IMR-90 (cell line): ENCODE measurements around the gene CGB7. TPM values are rescaled to one million over a fixed set of nuclear protein-coding genes. Genes with fewer than 3 reads are reported as not detected.

Source experiments
- ATAC-seq: fragments of 200-7000 bp; cut with Tn5 transposase; 2 replicates; pipeline ENCODE4 v1.9.1; 2020; ENCODE audit warnings: low read depth, mild to moderate bottlenecking, moderate library complexity
- BruUV-seq: library from RNA; stranded (reverse); fragments of 400-500 nt; replicated peaks from 2 replicates; lab custom pipeline; 2021; lab: Mats Ljungman, UMichigan
- CTCF ChIA-PET: fragments of 300-600 bp; formaldehyde crosslinking; extraction: SDS; loops from one replicate; lab custom pipeline; 2021; ENCODE audit warnings: antibody characterized with exemption; lab: Yijun Ruan, JAX
- POLR2A ChIA-PET: fragments of 300-600 bp; sonication (Branson Sonifier 250); formaldehyde crosslinking; loops from one replicate; lab custom pipeline; 2022; ENCODE audit warnings: antibody characterized with exemption; ENCODE audit not compliant: unreplicated experiment; lab: Charles Lee
- DNase-seq: peaks from one replicate; pipeline ENCODE4 v3.0.0; 2013
- H2AFZ ChIP-seq: replicated peaks from 2 replicates; pipeline ENCODE3; 2013; ENCODE audit warnings: low read length, mild to moderate bottlenecking; ENCODE audit not compliant: poor library complexity
- H2AK5ac ChIP-seq: 2 replicates; pipeline ENCODE4 v1.6.1; 2013; ENCODE audit warnings: low read depth, low read length, inconsistent platforms
- H2AK9ac ChIP-seq: replicated peaks from 2 replicates; pipeline ENCODE3; 2013; ENCODE audit warnings: mild to moderate bottlenecking, low read depth, low read length, moderate library complexity; ENCODE audit not compliant: poor library complexity
- H2BK120ac ChIP-seq: 2 replicates; pipeline ENCODE4 v1.6.1; 2013; ENCODE audit warnings: low read depth, low read length, inconsistent platforms
- H2BK15ac ChIP-seq: 3 replicates; pipeline ENCODE4 v1.6.1; 2013; ENCODE audit warnings: low read depth, low read length, inconsistent platforms
- H2BK20ac ChIP-seq: 2 replicates; pipeline ENCODE4 v1.6.1; 2013; ENCODE audit warnings: low read depth, mild to moderate bottlenecking, inconsistent platforms, low read length, moderate library complexity
- H2BK5ac ChIP-seq: 2 replicates; pipeline ENCODE4 v1.6.1; 2013; ENCODE audit warnings: mild to moderate bottlenecking, low read depth, low read length, inconsistent platforms; ENCODE audit not compliant: poor library complexity, severe bottlenecking
- H3K14ac ChIP-seq: replicated peaks from 2 replicates; pipeline ENCODE4 v1.6.1; 2013; ENCODE audit warnings: low read depth, low read length, inconsistent platforms
- H3K18ac ChIP-seq: 2 replicates; pipeline ENCODE4 v1.6.1; 2013; ENCODE audit warnings: low read depth, low read length, control low read depth
- H3K23ac ChIP-seq: 2 replicates; pipeline ENCODE4 v1.6.1; 2013; ENCODE audit warnings: low read depth, low read length, inconsistent platforms
- H3K27ac ChIP-seq: 2 replicates; pipeline ENCODE4 v1.5.1; 2013; ENCODE audit warnings: mild to moderate bottlenecking, control low read depth, low read length; ENCODE audit not compliant: insufficient read depth
- H3K27me3 ChIP-seq: 2 replicates; pipeline ENCODE4 v1.6.1; 2013; ENCODE audit warnings: low read length; ENCODE audit not compliant: control insufficient read depth, insufficient read depth
- H3K36me3 ChIP-seq: 2 replicates; pipeline ENCODE4 v1.6.1; 2013; ENCODE audit warnings: low read length, mixed read lengths; ENCODE audit not compliant: control insufficient read depth, insufficient read depth
- H3K4ac ChIP-seq: 2 replicates; pipeline ENCODE4 v1.6.1; 2013; ENCODE audit warnings: low read depth, low read length, inconsistent platforms
- H3K4me1 ChIP-seq: 2 replicates; pipeline ENCODE4 v1.6.1; 2013; ENCODE audit warnings: low read length, mixed read lengths; ENCODE audit not compliant: control insufficient read depth, insufficient read depth
- H3K4me2 ChIP-seq: 2 replicates; pipeline ENCODE4 v1.6.1; 2013; ENCODE audit warnings: low read depth, mild to moderate bottlenecking, control low read depth, low read length, moderate library complexity
- H3K4me3 ChIP-seq: 2 replicates; pipeline ENCODE4 v1.5.1; 2013; ENCODE audit warnings: low read depth, mild to moderate bottlenecking, control low read depth, low read length, moderate library complexity; ENCODE audit not compliant: insufficient read depth
- H3K56ac ChIP-seq: 2 replicates; pipeline ENCODE4 v1.6.1; 2013; ENCODE audit warnings: low read length, inconsistent platforms; ENCODE audit not compliant: insufficient read depth; ENCODE audit errors: extremely low read depth
- H3K79me1 ChIP-seq, 2 experiments: 2 replicates each; pipeline ENCODE4 v1.6.1; 2013; ENCODE audit warnings: low read length in 2 of 2, inconsistent platforms in 1 of 2, low read depth in 1 of 2
- H3K9ac ChIP-seq: 2 replicates; pipeline ENCODE4 v1.6.1; 2013; ENCODE audit warnings: low read depth, low read length, control low read depth
- H3K9me1 ChIP-seq: 2 replicates; pipeline ENCODE4 v1.6.1; 2013; ENCODE audit warnings: low read length, inconsistent platforms; ENCODE audit not compliant: insufficient read depth
- H3K9me3 ChIP-seq: 2 replicates; pipeline ENCODE4 v1.6.1; 2013; ENCODE audit warnings: low read length; ENCODE audit not compliant: control insufficient read depth, insufficient read depth
- H4K20me1 ChIP-seq: 2 replicates; pipeline ENCODE4 v1.6.1; 2013; ENCODE audit warnings: low read length, inconsistent platforms; ENCODE audit not compliant: insufficient read depth
- H4K5ac ChIP-seq: 2 replicates; pipeline ENCODE4 v1.6.1; 2013; ENCODE audit warnings: mild to moderate bottlenecking, low read depth, low read length, control low read depth
- H4K8ac ChIP-seq, 2 experiments: 2 replicates each; pipeline ENCODE4 v1.6.1; 2013; ENCODE audit warnings: low read depth in 2 of 2, low read length in 2 of 2, control low read depth in 1 of 2, inconsistent platforms in 1 of 2
- H4K91ac ChIP-seq: 2 replicates; pipeline ENCODE4 v1.6.1; 2013; ENCODE audit warnings: low read depth, low read length, inconsistent platforms; ENCODE audit not compliant: insufficient read depth
- BHLHE40 ChIP-seq: fragments of 150-350 bp; IDR thresholded peaks from 2 replicates; pipeline ENCODE4 v1.6.1; 2016; ENCODE audit warnings: mild to moderate bottlenecking, low read depth, low read length
- CHD1 ChIP-seq: IDR thresholded peaks from 2 replicates; pipeline ENCODE4 v1.6.1; 2012; ENCODE audit warnings: low read depth, low read length, improper control_type of control experiment
- CTCF ChIP-seq: conservative IDR thresholded peaks from 2 replicates; pipeline ENCODE4 v1.5.1; 2012; ENCODE audit warnings: mild to moderate bottlenecking, low read depth, low read length, improper control_type of control experiment
- ELK1 ChIP-seq: fragments of 150-350 bp; IDR thresholded peaks from 2 replicates; pipeline ENCODE4 v1.6.1; 2016; ENCODE audit warnings: low read depth, mild to moderate bottlenecking, low read length, moderate library complexity, borderline replicate concordance
- FOS ChIP-seq: fragments of 150-350 bp; IDR thresholded peaks from 2 replicates; pipeline ENCODE4 v1.6.1; 2016; ENCODE audit warnings: low read depth, low read length
- MAZ ChIP-seq: IDR thresholded peaks from 2 replicates; pipeline ENCODE4 v1.6.1; 2012; ENCODE audit warnings: low read depth, mild to moderate bottlenecking, low read length, improper control_type of control experiment, moderate library complexity, borderline replicate concordance
- MXI1 ChIP-seq: IDR thresholded peaks from 2 replicates; pipeline ENCODE4 v1.6.1; 2012; ENCODE audit warnings: low read depth, mild to moderate bottlenecking, low read length, moderate library complexity, borderline replicate concordance
- NFE2L2 ChIP-seq: fragments of 150-350 bp; IDR thresholded peaks from 2 replicates; pipeline ENCODE4 v1.6.1; 2016; ENCODE audit warnings: low read depth, mild to moderate bottlenecking, low read length
- POLR2A ChIP-seq: IDR thresholded peaks from 2 replicates; pipeline ENCODE4 v1.6.1; 2012; ENCODE audit warnings: mild to moderate bottlenecking, low read depth, low read length
- RAD21 ChIP-seq: IDR thresholded peaks from 2 replicates; pipeline ENCODE4 v1.6.1; 2012; ENCODE audit warnings: low read length, improper control_type of control experiment
- RCOR1 ChIP-seq: IDR thresholded peaks from 2 replicates; pipeline ENCODE4 v1.6.1; 2012; ENCODE audit warnings: mild to moderate bottlenecking, low read length, improper control_type of control experiment; ENCODE audit not compliant: insufficient replicate concordance
- RFX5 ChIP-seq: IDR thresholded peaks from 2 replicates; pipeline ENCODE4 v1.8.0; 2012; ENCODE audit warnings: low read depth, mild to moderate bottlenecking, low read length, moderate library complexity
- SMC3 ChIP-seq: fragments of 150-350 bp; IDR thresholded peaks from 2 replicates; pipeline ENCODE4 v1.6.1; 2016; ENCODE audit warnings: low read depth, mild to moderate bottlenecking, antibody characterized with exemption, low read length, moderate library complexity
- USF2 ChIP-seq: fragments of 150-350 bp; IDR thresholded peaks from 2 replicates; pipeline ENCODE4 v1.6.1; 2017; ENCODE audit warnings: mild to moderate bottlenecking, antibody characterized with exemption, low read length, low read depth
- WGBS, 2 experiments: methylation state at CpG; one replicate each; pipeline versions ENCODE4 v1.1.5 to v1.1.7; 2013; ENCODE audit warnings: missing lambda C conversion rate in 2 of 2; ENCODE audit not compliant: insufficient read length in 1 of 2; ENCODE audit errors: extremely low coverage in 2 of 2; 5-methylcytosine and 5-hydroxymethylcytosine counted together
- dilution Hi-C: fragments of 300-500 bp; cut with HindIII; formaldehyde crosslinking; loops from one replicate; pipeline ENCODE4 v1.14.3; 2018; ENCODE audit warnings: low sequenced_read_pairs; ENCODE audit not compliant: unreplicated experiment
- in situ Hi-C: fragments of 300-500 bp; cut with MboI; formaldehyde crosslinking; loops from 3 replicates; pipeline ENCODE4 v1.14.3; 2019; ENCODE audit warnings: low sequenced_read_pairs, inconsistent platforms, mixed read lengths
- intact Hi-C: fragments of 100-400 bp; cut with micrococcal nuclease; formaldehyde crosslinking; loops from 2 replicates; pipeline ENCODE4 v1.10.0; 2022
- polyA plus RNA-seq, 3 experiments: library from polyadenylated mRNA; depleted of rRNA; stranded (reverse); fragments of >200 nt; gene quantifications; 2 replicates each; pipeline ENCODE4 v1.2.3, GENCODE V29; 2012; ENCODE audit warnings: low replicate concordance in 1 of 3
- total RNA-seq: library from RNA; depleted of rRNA; stranded (reverse); fragments of >200 nt; gene quantifications from 2 replicates; pipeline ENCODE4 v1.2.3, GENCODE V29; 2012

The CGB7 gene
- total and polyA plus RNA-seq, 2 of the 4 experiments (the other 2 are of a cell fraction) = 1.7 TPM; not detected in 1

GRCh38 chr19:49017666-49018351 is 39.7 kb downstream of the CGB7 start:
- H4K8ac ChIP-seq = peak overlapping the region in 1 of 2 experiments; percentile 67; a peak in 1 of 4 replicates
- H2AK9ac ChIP-seq = peak overlapping the region; percentile 65
- peaks cover 2% of the 10 kb centered on the region; the same call in 1 of the 2 replicates for H3K27me3 ChIP-seq
- H3K4ac ChIP-seq = no peak overlapping the region
- 0 out of 2 replicates have a peak, but pooled peaks cover 3% of the 10 kb centered on the region for H3K9me1 ChIP-seq
- peaks cover 5% of the 10 kb centered on the region; the same call in 1 of the 2 replicates for H3K4me1 ChIP-seq
- BruUV-seq = no TSS peak
- no peaks in the 10 kb centered on the region; a peak in 1 of 4 replicates for H3K79me1 ChIP-seq
- ChIA-PET CTCF (interaction anchor here (0.6 to 1.6 kb wide), 5 partner anchors 18 to 118 kb away, joined by 3 to 5 read pairs (median 4); partner anchors contain the start of genes GYS1, NUCB1 and RUVBL2), POLR2A (no interaction called here)
- intact Hi-C loops (no loop called here), dilution Hi-C loops (no loop called here), in situ Hi-C loops (no loop called here)
- 5% methylated on average over 30 of the region's 62 CpGs; no CpG with 5 or more reads in 1 of the 2 experiments for WGBS, 2 experiments
- no peak overlapping the region for H3K14ac ChIP-seq
- H2BK5ac ChIP-seq = no peak overlapping the region
- no peak overlapping the region for H3K27ac ChIP-seq
- peak overlapping the region; percentile 59; the same call in 1 of the 2 replicates for H3K23ac ChIP-seq
- peak overlapping the region; percentile 32 for H3K4me3 ChIP-seq
- ATAC-seq = peak; percentile 84
- H4K91ac ChIP-seq = no peak overlapping the region
- no peak overlapping the region for H4K5ac ChIP-seq
- H3K9ac ChIP-seq = no peak overlapping the region
- DNase-seq = peak; percentile 45
- H3K18ac ChIP-seq = no peak overlapping the region
- H2BK120ac ChIP-seq = no peak overlapping the region
- H3K56ac ChIP-seq = no peak overlapping the region
- no peak overlapping the region for H2BK15ac ChIP-seq
- no peak overlapping the region for H2AK5ac ChIP-seq
- peak overlapping the region; percentile 78 for H2AFZ ChIP-seq
- H3K4me2 ChIP-seq = peak overlapping the region; percentile 93
- peaks cover 25% of the 10 kb centered on the region for H3K36me3 ChIP-seq
- no peaks in the 10 kb centered on the region; the same call in 1 of the 2 replicates for H4K20me1 ChIP-seq
- H2BK20ac ChIP-seq = no peak overlapping the region
- no peaks in the 10 kb centered on the region for H3K9me3 ChIP-seq
- TF ChIP-seq RCOR1 (no peak), SMC3 (peak; percentile 26; the same call in 1 of the 2 replicates), CHD1 (no peak), RAD21 (peak; percentile 34; the same call in 1 of the 2 replicates), BHLHE40 (no peak), NFE2L2 (no peak), MXI1 (peak; percentile 20; the same call in 1 of the 2 replicates), ELK1 (no peak), POLR2A (no peak), MAZ (peak; percentile 65; the same call in 1 of the 2 replicates), FOS (no peak), USF2 (no peak), CTCF (peak; percentile 60), RFX5 (no peak)
